A673 (cell line): Measurements from ENCODE around the gene DNAH14.

Source experiments
- CTCF ChIP-seq: fragments of 300-800, 200-600 bp; sonication (generic); conservative IDR thresholded peaks from 2 replicates; pipeline ENCODE4 v1.5.1; 2017; ENCODE audit warnings: low read depth, mild to moderate bottlenecking, antibody characterized with exemption, low read length, moderate library complexity, mixed read lengths
- EZH2 ChIP-seq: fragments of 200-600 bp; sonication (generic); IDR thresholded peaks from 2 replicates; pipeline ENCODE4 v1.6.1; 2017; ENCODE audit warnings: borderline replicate concordance, low read depth, mild to moderate bottlenecking, mixed read lengths, antibody characterized with exemption, low read length; ENCODE audit not compliant: poor library complexity, severe bottlenecking

- no peak for TF ChIP-seq EZH2
- TF ChIP-seq CTCF: no peak
These were observed 250.2 kb downstream of the DNAH14 start for GRCh38 chr1:225179686-225180085.
